Measurements from ENCODE around the gene KDELR1.
A peak's percentile ranks its signal among the peaks of the same experiment; 100 is the strongest.
"Not testable (repeated sequence)": the region's sequence is repeated elsewhere in the genome, so short reads cannot be mapped to it uniquely, and the experiment has no call there.

Gene KDELR1

GRCh38 chr19:48397263-48398101, 6.1 kb upstream of the KDELR1 start:
- no peak for DNase-seq (ENCODE audit: low spot score)

GRCh38 chr19:48396824-48397176, 5.4 kb upstream of the KDELR1 start:
- DNase-seq (ENCODE audit: low spot score), result no peak

GRCh38 chr19:48396016-48396823, 4.9 kb upstream of the KDELR1 start:
- no peak for DNase-seq (ENCODE audit: low spot score)

- no peak for DNase-seq (ENCODE audit: low spot score)
Observed at GRCh38 chr19:48395499-48395898, 4.1 kb upstream of the KDELR1 start.

- DNase-seq (ENCODE audit: low spot score), result no peak
Observed at GRCh38 chr19:48395170-48395455, 3.8 kb upstream of the KDELR1 start.

- no peak for DNase-seq (ENCODE audit: low spot score)
Observed at GRCh38 chr19:48394331-48395169, 3.2 kb upstream of the KDELR1 start.

GRCh38 chr19:48393559-48394330, 2.4 kb upstream of the KDELR1 start, which contains the start of gene GRIN2D:
GRIN2D (plus strand) TSS chr19:48393668; CDS start chr19:48398393, 4,725 bp downstream.
- no peak for DNase-seq (ENCODE audit: low spot score)

- no peak for DNase-seq (ENCODE audit: low spot score)
Observed at GRCh38 chr19:48392860-48393558, 1.7 kb upstream of the KDELR1 start.

GRCh38 chr19:48392006-48392344, 624 bp upstream of the KDELR1 start:
- not testable (repeated sequence) for DNase-seq (ENCODE audit: low spot score)

GRCh38 chr19:48390188-48391099, 907 bp downstream of the KDELR1 start:
- peak; percentile 63 for DNase-seq (ENCODE audit: low spot score)

GRCh38 chr19:48386981-48387380, 4.4 kb downstream of the KDELR1 start:
- DNase-seq (ENCODE audit: low spot score), result no peak

- DNase-seq (ENCODE audit: low spot score), result no peak
Observed at GRCh38 chr19:48385461-48386087, 5.8 kb downstream of the KDELR1 start.

GRCh38 chr19:48382286-48382685, 9.1 kb downstream of the KDELR1 start:
- DNase-seq (ENCODE audit: low spot score), result no peak

- no peak for DNase-seq (ENCODE audit: low spot score)
Observed at GRCh38 chr19:48381178-48381950, 10.0 kb downstream of the KDELR1 start.

GRCh38 chr19:48379058-48379457, 12.3 kb downstream of the KDELR1 start:
- no peak for DNase-seq (ENCODE audit: low spot score)

- no peak for DNase-seq (ENCODE audit: low spot score)
Observed at GRCh38 chr19:48378194-48378570, 13.2 kb downstream of the KDELR1 start.

GRCh38 chr19:48373567-48373966, 17.8 kb downstream of the KDELR1 start:
- no peak for DNase-seq (ENCODE audit: low spot score)

GRCh38 chr19:48372904-48373303, 18.4 kb downstream of the KDELR1 start:
- DNase-seq (ENCODE audit: low spot score), result peak; percentile 59

GRCh38 chr19:48371771-48372170, 19.6 kb downstream of the KDELR1 start:
- not testable (repeated sequence) for DNase-seq (ENCODE audit: low spot score)

Measured in kidney tubule cell (primary cell).